ENCODE results near the gene SIL1. TPM values are rescaled to one million over a fixed set of nuclear protein-coding genes. Genes with fewer than 3 reads are reported as not detected.

SIL1 gene
- total RNA-seq, 2 experiments from 2014 or later: 27.2 to 30.3 TPM

- no peak overlapping the region for H3K4me3 Mint-ChIP-seq
- no peak overlapping the region for H3K27ac Mint-ChIP-seq
- no peak for DNase-seq
- H3K36me3 Mint-ChIP-seq: peaks cover 1% of the 10 kb centered on the region
- peaks cover 2% of the 10 kb centered on the region for H3K9me3 Mint-ChIP-seq
- no peaks in the 10 kb centered on the region for H3K27me3 Mint-ChIP-seq
- POLR2A ChIA-PET: no interaction called here
- CTCF ChIA-PET: interaction anchor here (0.6 to 1.7 kb wide), 4 partner anchors 43 to 358 kb away, joined by 3 to 5 read pairs (median 4); no protein-coding TSS in a partner anchor
- intact Hi-C loops (cut with micrococcal nuclease): loop anchor here (5.0 kb wide), 1 partner anchor 80 kb away; no protein-coding TSS in a partner anchor
- peaks cover 46% of the 10 kb centered on the region for H3K4me1 Mint-ChIP-seq (ENCODE audit: low read depth)
Observed at GRCh38 chr5:139147483-139148087, 50.6 kb downstream of the SIL1 start.

GRCh38 chr5:139146809-139147482 lies 51.2 kb downstream of the SIL1 start:
- H3K9me3 Mint-ChIP-seq: peaks cover 2% of the 10 kb centered on the region
- POLR2A ChIA-PET: no interaction called here
- no peaks in the 10 kb centered on the region for H3K27me3 Mint-ChIP-seq
- H3K4me3 Mint-ChIP-seq: no peak overlapping the region
- H3K27ac Mint-ChIP-seq: no peak overlapping the region
- CTCF ChIA-PET: interaction anchor here (1.1 to 1.7 kb wide), 3 partner anchors 44 to 357 kb away, joined by 3 to 5 read pairs (median 4); no protein-coding TSS in a partner anchor
- DNase-seq: peak; percentile 20
- H3K4me1 Mint-ChIP-seq (ENCODE audit: low read depth): peaks cover 47% of the 10 kb centered on the region
- intact Hi-C loops (cut with micrococcal nuclease): loop anchor here (5.0 kb wide), 1 partner anchor 80 kb away; no protein-coding TSS in a partner anchor
- peaks cover 1% of the 10 kb centered on the region for H3K36me3 Mint-ChIP-seq

- no peak for DNase-seq
- intact Hi-C loops (cut with micrococcal nuclease): no loop called here
- H3K27me3 Mint-ChIP-seq: no peaks in the 10 kb centered on the region
- POLR2A ChIA-PET: interaction anchor here (0.6 kb wide), 1 partner anchor 677 kb away, joined by 4 read pairs; the partner anchor contains the start of gene EGR1
- no peak overlapping the region for H3K4me3 Mint-ChIP-seq
- peaks cover 2% of the 10 kb centered on the region for H3K9me3 Mint-ChIP-seq
- CTCF ChIA-PET: no interaction called here
- peaks cover 1% of the 10 kb centered on the region for H3K36me3 Mint-ChIP-seq
- H3K27ac Mint-ChIP-seq: no peak overlapping the region
- H3K4me1 Mint-ChIP-seq (ENCODE audit: low read depth): peaks cover 29% of the 10 kb centered on the region
Observed at GRCh38 chr5:139141446-139142204, 56.5 kb downstream of the SIL1 start.

- Mint-ChIP-seq H3K4me1 (ENCODE audit: low read depth) (peaks cover 27% of the 10 kb centered on the region), H3K36me3 (peaks cover 1% of the 10 kb centered on the region), H3K9me3 (peaks cover 2% of the 10 kb centered on the region), H3K4me3 (no peak overlapping the region), H3K27ac (no peak overlapping the region), H3K27me3 (no peaks in the 10 kb centered on the region)
- ChIA-PET POLR2A (interaction anchor here (0.6 to 0.7 kb wide), 3 partner anchors 9 to 348 kb away, joined by 4 to 5 read pairs (median 4); no protein-coding TSS in a partner anchor), CTCF (no interaction called here)
- intact Hi-C loops (cut with micrococcal nuclease): no loop called here
- no peak for DNase-seq
Observed at GRCh38 chr5:139140591-139141071, 57.5 kb downstream of the SIL1 start.

DNA sequence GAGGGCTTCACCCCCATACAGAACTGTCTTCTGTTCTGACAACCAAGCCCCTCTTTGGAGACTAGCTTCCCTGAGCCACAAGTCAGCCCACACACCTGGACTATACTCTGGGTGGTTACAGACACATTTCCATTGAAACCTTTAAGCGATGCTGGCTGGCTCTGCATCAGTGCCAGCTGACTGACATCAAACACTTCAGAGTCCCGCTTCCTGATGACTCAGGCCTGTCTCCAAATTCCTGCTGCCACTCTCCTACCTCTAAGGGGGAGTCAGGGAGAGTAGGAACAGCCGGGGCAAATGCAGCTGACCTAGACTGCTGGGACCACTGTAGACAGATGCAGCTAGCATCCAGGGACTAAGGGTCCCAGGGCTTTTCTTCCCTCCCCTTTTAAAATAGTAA lies 59.4 kb downstream of the SIL1 start:
- intact Hi-C loops (cut with micrococcal nuclease): no loop called here
- POLR2A ChIA-PET: no interaction called here
- Mint-ChIP-seq H3K36me3 (no peaks in the 10 kb centered on the region), H3K4me1 (ENCODE audit: low read depth) (peaks cover 14% of the 10 kb centered on the region), H3K4me3 (no peak overlapping the region), H3K9me3 (no peaks in the 10 kb centered on the region), H3K27me3 (no peaks in the 10 kb centered on the region), H3K27ac (no peak overlapping the region)
- DNase-seq: no peak
- CTCF ChIA-PET: interaction anchor here (1.4 kb wide), 1 partner anchor 313 kb away, joined by 4 read pairs; no protein-coding TSS in a partner anchor

GRCh38 chr5:139138109-139138508 lies 60.1 kb downstream of the SIL1 start:
- intact Hi-C loops (cut with micrococcal nuclease): no loop called here
- Mint-ChIP-seq H3K36me3 (no peaks in the 10 kb centered on the region), H3K27me3 (no peaks in the 10 kb centered on the region), H3K27ac (no peak overlapping the region), H3K4me3 (no peak overlapping the region), H3K4me1 (ENCODE audit: low read depth) (peaks cover 14% of the 10 kb centered on the region), H3K9me3 (no peaks in the 10 kb centered on the region)
- POLR2A ChIA-PET: no interaction called here
- DNase-seq: no peak
- CTCF ChIA-PET: interaction anchor here (1.4 kb wide), 1 partner anchor 312 kb away, joined by 4 read pairs; no protein-coding TSS in a partner anchor

GRCh38 chr5:139137697-139138096 lies 60.5 kb downstream of the SIL1 start:
- CTCF ChIA-PET: interaction anchor here (1.4 kb wide), 1 partner anchor 312 kb away, joined by 4 read pairs; no protein-coding TSS in a partner anchor
- Mint-ChIP-seq H3K27ac (no peak overlapping the region), H3K4me1 (ENCODE audit: low read depth) (peaks cover 14% of the 10 kb centered on the region), H3K36me3 (no peaks in the 10 kb centered on the region), H3K27me3 (no peaks in the 10 kb centered on the region), H3K4me3 (no peak overlapping the region), H3K9me3 (no peaks in the 10 kb centered on the region)
- POLR2A ChIA-PET: no interaction called here
- intact Hi-C loops (cut with micrococcal nuclease): no loop called here
- no peak for DNase-seq

GRCh38 chr5:139134906-139135305 lies 63.3 kb downstream of the SIL1 start:
- H3K27me3 Mint-ChIP-seq: no peaks in the 10 kb centered on the region
- H3K36me3 Mint-ChIP-seq: no peaks in the 10 kb centered on the region
- ChIA-PET POLR2A (no interaction called here), CTCF (interaction anchor here (0.8 to 1.5 kb wide), 2 partner anchors 8 to 345 kb away, joined by 3 to 5 read pairs; no protein-coding TSS in a partner anchor)
- intact Hi-C loops (cut with micrococcal nuclease): no loop called here
- H3K27ac Mint-ChIP-seq: no peak overlapping the region
- H3K4me1 Mint-ChIP-seq (ENCODE audit: low read depth): peaks cover 9% of the 10 kb centered on the region
- no peak for DNase-seq
- no peak overlapping the region for H3K4me3 Mint-ChIP-seq
- H3K9me3 Mint-ChIP-seq: no peaks in the 10 kb centered on the region

- intact Hi-C loops (cut with micrococcal nuclease): no loop called here
- Mint-ChIP-seq H3K9me3 (no peaks in the 10 kb centered on the region), H3K27me3 (no peaks in the 10 kb centered on the region), H3K4me3 (no peak overlapping the region), H3K4me1 (ENCODE audit: low read depth) (peaks cover under 1% of the 10 kb centered on the region), H3K36me3 (no peaks in the 10 kb centered on the region), H3K27ac (no peak overlapping the region)
- ChIA-PET CTCF (no interaction called here), POLR2A (no interaction called here)
- no peak for DNase-seq
Observed at GRCh38 chr5:139133282-139133681, 64.9 kb downstream of the SIL1 start.

- H3K27me3 Mint-ChIP-seq: no peaks in the 10 kb centered on the region
- H3K9me3 Mint-ChIP-seq: no peaks in the 10 kb centered on the region
- no peak overlapping the region for H3K27ac Mint-ChIP-seq
- intact Hi-C loops (cut with micrococcal nuclease): no loop called here
- H3K4me3 Mint-ChIP-seq: no peak overlapping the region
- peaks cover under 1% of the 10 kb centered on the region for H3K36me3 Mint-ChIP-seq
- CTCF ChIA-PET: no interaction called here
- POLR2A ChIA-PET: interaction anchor here (0.6 to 0.8 kb wide), 2 partner anchors 8 to 46 kb away, joined by 3 to 4 read pairs; no protein-coding TSS in a partner anchor
- DNase-seq: no peak
- H3K4me1 Mint-ChIP-seq (ENCODE audit: low read depth): no peaks in the 10 kb centered on the region
Observed at GRCh38 chr5:139132515-139132914, 65.7 kb downstream of the SIL1 start.

- Mint-ChIP-seq H3K4me1 (ENCODE audit: low read depth) (no peaks in the 10 kb centered on the region), H3K36me3 (peaks cover 4% of the 10 kb centered on the region), H3K27me3 (no peaks in the 10 kb centered on the region), H3K27ac (no peak overlapping the region), H3K9me3 (no peaks in the 10 kb centered on the region), H3K4me3 (no peak overlapping the region)
- ChIA-PET POLR2A (interaction anchor here (0.6 to 0.8 kb wide), 2 partner anchors 8 to 45 kb away, joined by 3 to 4 read pairs; no protein-coding TSS in a partner anchor), CTCF (no interaction called here)
- intact Hi-C loops (cut with micrococcal nuclease): no loop called here
- DNase-seq: no peak
Observed at GRCh38 chr5:139131921-139132432, 66.2 kb downstream of the SIL1 start.

DNA sequence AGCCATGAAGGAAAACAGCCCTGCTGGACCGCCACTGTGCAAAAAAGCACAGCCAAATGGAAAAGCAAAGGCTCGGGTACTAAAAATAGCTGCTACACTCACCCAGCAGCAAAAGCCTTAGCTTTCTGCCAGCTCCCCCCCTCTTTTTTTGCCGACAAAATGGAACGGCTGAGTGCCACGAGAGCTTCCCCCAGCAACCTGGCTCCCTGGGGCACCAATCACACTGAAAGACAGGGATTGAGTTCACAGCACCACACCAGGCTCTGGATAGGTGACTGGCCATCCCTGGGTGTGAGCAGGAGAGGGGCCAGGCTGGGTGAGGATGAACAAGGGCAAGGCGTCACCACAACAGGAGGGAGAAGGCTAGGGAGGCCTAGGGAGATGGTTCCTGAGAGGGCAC lies 66.7 kb downstream of the SIL1 start:
- Mint-ChIP-seq H3K27ac (no peak overlapping the region), H3K4me1 (ENCODE audit: low read depth) (no peaks in the 10 kb centered on the region), H3K27me3 (no peaks in the 10 kb centered on the region), H3K36me3 (peaks cover 5% of the 10 kb centered on the region), H3K4me3 (no peak overlapping the region), H3K9me3 (no peaks in the 10 kb centered on the region)
- POLR2A ChIA-PET: no interaction called here
- no peak for DNase-seq
- CTCF ChIA-PET: no interaction called here
- intact Hi-C loops (cut with micrococcal nuclease): no loop called here

Data from activated CD4-positive, alpha-beta memory T cell treated with anti-CD3 and anti-CD28 coated beads for 36 hours (primary cell).